ENCODE data around the gene C9orf152.

DNA sequence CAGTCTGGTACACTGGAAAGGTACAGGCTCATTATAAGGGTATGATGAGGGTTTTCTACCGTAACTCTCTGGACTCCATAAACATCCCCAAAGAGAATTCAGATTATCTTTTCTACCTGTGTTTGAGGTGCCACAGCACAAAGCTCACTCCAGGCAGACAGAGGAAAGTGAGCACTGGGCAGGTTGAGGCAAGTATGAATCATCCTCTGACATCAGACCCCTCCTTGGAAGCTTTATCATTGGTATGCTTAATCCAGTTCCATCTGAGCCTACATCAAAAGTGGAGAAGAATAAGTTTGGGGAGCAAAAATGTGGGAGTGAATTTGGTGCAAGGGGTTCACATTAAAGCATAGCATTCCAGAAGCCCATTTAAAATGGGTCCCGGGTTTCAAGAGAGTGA lies 21.7 kb downstream of the C9orf152 start:
- TF ChIP-seq EZH2 (IDR thresholded peaks at IDR 0.05; ENCODE audit: borderline replicate concordance, low read length), result no peak
- TF ChIP-seq, protein P1, sequence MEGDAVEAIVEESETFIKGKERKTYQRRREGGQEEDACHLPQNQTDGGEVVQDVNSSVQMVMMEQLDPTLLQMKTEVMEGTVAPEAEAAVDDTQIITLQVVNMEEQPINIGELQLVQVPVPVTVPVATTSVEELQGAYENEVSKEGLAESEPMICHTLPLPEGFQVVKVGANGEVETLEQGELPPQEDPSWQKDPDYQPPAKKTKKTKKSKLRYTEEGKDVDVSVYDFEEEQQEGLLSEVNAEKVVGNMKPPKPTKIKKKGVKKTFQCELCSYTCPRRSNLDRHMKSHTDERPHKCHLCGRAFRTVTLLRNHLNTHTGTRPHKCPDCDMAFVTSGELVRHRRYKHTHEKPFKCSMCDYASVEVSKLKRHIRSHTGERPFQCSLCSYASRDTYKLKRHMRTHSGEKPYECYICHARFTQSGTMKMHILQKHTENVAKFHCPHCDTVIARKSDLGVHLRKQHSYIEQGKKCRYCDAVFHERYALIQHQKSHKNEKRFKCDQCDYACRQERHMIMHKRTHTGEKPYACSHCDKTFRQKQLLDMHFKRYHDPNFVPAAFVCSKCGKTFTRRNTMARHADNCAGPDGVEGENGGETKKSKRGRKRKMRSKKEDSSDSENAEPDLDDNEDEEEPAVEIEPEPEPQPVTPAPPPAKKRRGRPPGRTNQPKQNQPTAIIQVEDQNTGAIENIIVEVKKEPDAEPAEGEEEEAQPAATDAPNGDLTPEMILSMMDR (IDR thresholded peaks at IDR 0.05; ENCODE audit: low read length), result no peak

Measured in OCI-LY1 (cell line).